Pancreas (tissue), 10 donors: ENCODE data around the gene BCL11A. TPM values are rescaled to one million over a fixed set of nuclear protein-coding genes. Genes with fewer than 3 reads are reported as not detected.

Experiments used
- ATAC-seq, 4 donors: fragments of 200-7000 bp; cut with Tn5 transposase; one replicate each; pipeline versions ENCODE4 v1.8.0 to v1.9.1; 2020; ENCODE audit warnings: mild to moderate bottlenecking in 4 of 4, moderate library complexity in 4 of 4
- DNase-seq, 6 donors: peaks; one replicate each; pipeline ENCODE4 v3.0.0-alpha.2; 2020
- FAIRE-seq: peaks from 2 replicates; lab custom pipeline; 2012; peaks lifted over from hg19 to GRCh38; lab: Jason Lieb, UNC
- H3K27ac ChIP-seq, 4 donors: fragments of 200-600 bp; sonication (generic); 1 replicate in 3 of 4; 2 replicates in 1 of 4; pipeline versions ENCODE4 v1.5.0 to v1.8.0; 2020
- H3K27me3 ChIP-seq, 4 donors: fragments of 200-600 bp; one replicate each; pipeline ENCODE4 v1.8.0; 2021
- H3K36me3 ChIP-seq, 3 donors: fragments of 200-600 bp; sonication (generic) in 1 of 3; one replicate each; pipeline versions ENCODE4 v1.5.0 to v1.8.0; 2020 to 2021
- H3K4me1 ChIP-seq, 3 donors: fragments of 200-600 bp; one replicate each; pipeline ENCODE4 v1.8.0; 2021
- H3K4me3 ChIP-seq, 4 donors: fragments of 200-600 bp; sonication (generic) in 2 of 4; one replicate each; pipeline versions ENCODE4 v1.5.0 to v1.8.0; 2020 to 2021
- H3K9me3 ChIP-seq, 4 donors: fragments of 200-600 bp; one replicate each; pipeline ENCODE4 v1.8.0; 2021
- WGBS, 2 donors: extraction: QIAGEN DNeasy Blood & Tissue Kit; methylation state at CpG; one replicate each; pipeline ENCODE4 v1.1.7; 2013; 5-methylcytosine and 5-hydroxymethylcytosine counted together
- intact Hi-C, 3 donors: fragments of 100-400 bp; cut with DNase I; formaldehyde crosslinking; loops; one replicate each; pipeline versions ENCODE4 v1.11.1 to v1.14.2; 2022
- polyA plus RNA-seq, 2 donors: library from polyadenylated mRNA; stranded (reverse); fragments of 200-250 nt; gene quantifications; one replicate each; pipeline ENCODE4 v1.2.3, GENCODE V29; 2013
- total RNA-seq, 6 donors: library from RNA; stranded (reverse); fragmentation: NEBNext Ultra II Directional in 4 of 6; extraction: Animal tissue kit (Norgen Biotek cat#: 25700) in 4 of 6; gene quantifications; one replicate each; pipeline versions ENCODE4 v1.2.1 to v1.2.4, GENCODE V29; 2021 to 2023
- TF ChIP-seq, protein P1 (sequence below), 4 donors: fragments of 200-600 bp; sonication (generic) in 3 of 4; IDR thresholded peaks; one replicate each; pipeline versions ENCODE4 v1.5.0 to v1.8.0; 2021; ENCODE audit warnings: antibody characterized with exemption in 4 of 4
- donor health status: healthy with polysubstance abuse.
- donor health status: DM: no; HTN: no; CAD: no; lungs with moderate emphysema.
- donor health status: DM: no; HTN: no; CAD: no.
- donor health status: control.
- donor health status: control.
- donor health status: Bipolar disorder and iron deficiency.
- donor health status: DM: yes; HTN: yes; CAD: no.
- donor health status: DM: no; HTN: no; CAD: no.
- donor health status: DM: no; HTN: no; CAD: no.
- donor health status: DM: yes; HTN: yes; CAD: no.

Gene BCL11A
- total and polyA plus RNA-seq, 8 donors = 4.4 to 16.1 (median 11.7) TPM

- TF ChIP-seq, protein P1, sequence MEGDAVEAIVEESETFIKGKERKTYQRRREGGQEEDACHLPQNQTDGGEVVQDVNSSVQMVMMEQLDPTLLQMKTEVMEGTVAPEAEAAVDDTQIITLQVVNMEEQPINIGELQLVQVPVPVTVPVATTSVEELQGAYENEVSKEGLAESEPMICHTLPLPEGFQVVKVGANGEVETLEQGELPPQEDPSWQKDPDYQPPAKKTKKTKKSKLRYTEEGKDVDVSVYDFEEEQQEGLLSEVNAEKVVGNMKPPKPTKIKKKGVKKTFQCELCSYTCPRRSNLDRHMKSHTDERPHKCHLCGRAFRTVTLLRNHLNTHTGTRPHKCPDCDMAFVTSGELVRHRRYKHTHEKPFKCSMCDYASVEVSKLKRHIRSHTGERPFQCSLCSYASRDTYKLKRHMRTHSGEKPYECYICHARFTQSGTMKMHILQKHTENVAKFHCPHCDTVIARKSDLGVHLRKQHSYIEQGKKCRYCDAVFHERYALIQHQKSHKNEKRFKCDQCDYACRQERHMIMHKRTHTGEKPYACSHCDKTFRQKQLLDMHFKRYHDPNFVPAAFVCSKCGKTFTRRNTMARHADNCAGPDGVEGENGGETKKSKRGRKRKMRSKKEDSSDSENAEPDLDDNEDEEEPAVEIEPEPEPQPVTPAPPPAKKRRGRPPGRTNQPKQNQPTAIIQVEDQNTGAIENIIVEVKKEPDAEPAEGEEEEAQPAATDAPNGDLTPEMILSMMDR (IDR thresholded peaks at IDR 0.05) = no peak
- Histone ChIP-seq H3K36me3 (no peaks in the 10 kb centered on the region), H3K4me3 (peak overlapping the region; percentile 62 to 76 (median 68)), H3K27me3 (no peaks in the 10 kb centered on the region), H3K4me1 (peaks cover 0 to 5% (median 0%) of the 10 kb centered on the region in 3 donors), H3K27ac (peak overlapping the region; percentile 84 to 92 (median 91)), H3K9me3 (no peaks in the 10 kb centered on the region)
- intact Hi-C loops = no loop called here
- DNase-seq (peak in 5 of 6 donors; percentile 54 to 80 (median 62)), FAIRE-seq (no peak), ATAC-seq (peak; percentile 21 to 35 (median 24))
- 0% methylated on average over 28 of the region's 28 CpGs for WGBS, 2 donors
Measured at GRCh38 chr2:60554646-60555065, 1.2 kb upstream of the BCL11A start.

DNA sequence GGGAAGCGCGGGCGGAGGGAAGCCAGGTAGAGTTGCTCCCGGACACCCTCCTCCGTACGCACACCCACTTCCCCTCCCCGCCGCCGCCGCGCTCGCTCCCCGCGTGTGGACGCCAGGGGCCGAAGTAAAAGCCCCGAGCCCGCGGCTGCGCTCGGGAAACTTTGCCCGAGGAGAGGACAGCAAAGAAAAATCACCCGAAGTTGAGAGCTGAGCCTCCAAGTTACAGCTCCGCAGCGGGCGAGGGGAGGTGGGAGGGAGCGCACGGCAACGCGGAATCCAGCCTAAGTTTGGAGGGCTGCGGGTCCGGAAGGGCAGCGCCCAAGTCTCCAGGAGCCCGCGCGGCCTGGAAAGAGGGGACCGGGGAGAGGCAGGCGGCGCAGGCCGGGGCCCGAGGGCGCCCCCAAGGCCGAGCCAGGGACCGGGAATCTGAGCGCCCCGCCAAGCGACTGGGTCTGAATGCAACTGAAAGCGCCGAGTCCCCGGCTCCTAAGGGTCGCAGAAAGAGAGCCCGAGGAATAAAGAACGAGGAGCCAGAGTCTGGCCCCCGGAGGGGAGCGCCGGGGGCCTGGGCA is 706 bp upstream of the BCL11A start:
- Histone ChIP-seq H3K36me3 (no peaks in the 10 kb centered on the region), H3K9me3 (no peaks in the 10 kb centered on the region), H3K27ac (peak overlapping the region; percentile 84 to 92 (median 91)), H3K27me3 (no peaks in the 10 kb centered on the region), H3K4me1 (peaks cover 0 to 5% (median 0%) of the 10 kb centered on the region in 3 donors), H3K4me3 (peak overlapping the region; percentile 62 to 76 (median 68))
- DNase-seq (peak; percentile 62 to 87 (median 68)), ATAC-seq (peak; percentile 25 to 46 (median 30)), FAIRE-seq (no peak)
- TF ChIP-seq, protein P1 (IDR thresholded peaks at IDR 0.05) = no peak
- 0% methylated on average over 56 of the region's 56 CpGs for WGBS, 2 donors
- intact Hi-C loops = no loop called here

DNA sequence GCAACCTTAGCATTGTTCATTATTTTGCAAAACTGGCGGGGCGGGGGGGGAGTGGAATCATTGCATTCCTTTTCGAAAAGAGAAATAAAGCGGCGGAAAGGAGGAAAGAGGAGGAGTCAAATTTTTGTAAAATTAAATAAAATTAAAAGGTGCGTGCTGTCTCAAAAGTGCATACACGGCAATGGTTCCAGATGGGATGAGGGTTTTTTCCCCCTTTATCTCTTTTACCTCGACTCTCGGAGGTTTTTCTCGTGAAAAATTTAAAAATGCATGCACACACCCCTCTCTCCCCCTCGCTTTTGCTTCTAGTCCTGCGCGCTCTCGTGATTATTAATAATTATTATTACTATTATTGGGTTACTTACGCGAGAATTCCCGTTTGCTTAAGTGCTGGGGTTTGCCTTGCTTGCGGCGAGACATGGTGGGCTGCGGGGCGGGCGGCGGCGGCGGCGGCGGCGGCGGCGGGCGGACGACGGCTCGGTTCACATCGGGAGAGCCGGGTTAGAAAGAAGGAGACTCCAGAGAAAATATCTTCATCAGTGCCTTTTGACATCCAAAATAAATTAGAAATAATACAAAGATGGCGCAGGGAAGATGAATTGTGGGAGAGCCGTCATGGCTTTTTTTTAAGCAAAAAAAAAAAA is 481 bp downstream of the BCL11A start:
- WGBS, 2 donors = 1 to 2% methylated on average over 38 of the region's 38 CpGs
- ATAC-seq (no peak), FAIRE-seq (no peak), DNase-seq (no peak)
- H3K36me3 ChIP-seq = no peaks in the 10 kb centered on the region
- TF ChIP-seq, protein P1 (IDR thresholded peaks at IDR 0.05) = no peak
- H3K4me1 ChIP-seq = peaks cover 1 to 13% (median 2%) of the 10 kb centered on the region in 3 donors
- no peaks in the 10 kb centered on the region for H3K27me3 ChIP-seq
- peak overlapping the region; percentile 22 to 92 (median 91) for H3K27ac ChIP-seq
- no peaks in the 10 kb centered on the region for H3K9me3 ChIP-seq
- intact Hi-C loops = no loop called here
- peak overlapping the region; percentile 35 to 76 (median 68) for H3K4me3 ChIP-seq

DNA sequence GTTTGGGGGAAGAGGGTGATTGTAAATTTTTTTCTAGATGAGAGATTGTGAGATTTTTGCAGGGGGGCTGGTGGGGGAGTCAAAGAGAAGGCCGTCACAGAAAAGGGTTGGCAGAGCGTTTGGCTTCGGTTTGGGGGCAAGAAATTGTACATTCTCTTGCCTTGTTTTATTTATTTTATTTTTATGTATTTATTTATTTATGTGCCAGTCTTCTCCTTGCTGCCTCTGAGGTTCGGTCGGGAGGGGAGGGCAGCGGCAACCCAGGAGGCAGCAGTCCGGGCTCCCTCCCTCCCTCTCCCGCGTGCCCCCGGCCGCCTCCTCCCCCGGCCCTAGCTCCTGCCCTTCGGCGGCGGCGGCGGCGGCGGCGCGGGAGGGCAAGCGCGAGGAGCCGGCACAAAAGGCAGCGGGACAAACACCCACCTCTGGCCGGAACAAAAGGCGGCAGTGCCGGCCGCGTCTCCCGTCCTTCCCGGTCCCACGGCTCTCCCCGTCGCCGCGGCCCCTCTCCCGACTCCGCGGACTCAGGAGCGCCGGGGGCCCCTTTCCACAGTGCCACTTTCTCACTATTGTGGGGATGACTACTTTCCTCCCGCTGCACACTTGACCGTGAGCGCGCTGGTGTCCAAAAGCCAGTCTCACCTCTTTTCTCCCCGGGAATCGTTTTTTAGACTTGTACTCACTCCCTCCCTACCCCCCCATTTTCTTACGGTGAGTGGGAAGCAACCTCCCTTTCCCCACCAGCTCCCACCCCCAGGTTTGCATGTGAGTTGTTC is 1.2 kb downstream of the BCL11A start:
- FAIRE-seq = no peak
- ATAC-seq = peak; percentile 4 to 14 (median 4)
- Histone ChIP-seq H3K4me1 (peaks cover 6 to 17% (median 9%) of the 10 kb centered on the region in 3 donors), H3K4me3 (peak overlapping the region; percentile 35 to 76 (median 68)), H3K27ac (peak overlapping the region; percentile 48 to 92 (median 91)), H3K27me3 (no peaks in the 10 kb centered on the region), H3K9me3 (no peaks in the 10 kb centered on the region), H3K36me3 (no peaks in the 10 kb centered on the region)
- 0 to 1% methylated on average over 43 to 49 of the region's 49 CpGs for WGBS, 2 donors
- intact Hi-C loops = no loop called here
- TF ChIP-seq, protein P1 (IDR thresholded peaks at IDR 0.05) = no peak
- peak; percentile 38 to 80 (median 58) for DNase-seq
